IPS-11a (cell line): Measurements from ENCODE around the gene PTGR3.
A peak's percentile ranks its signal among the peaks of the same experiment; 100 is the strongest.

Source experiments
- H3K4me3 ChIP-seq: one replicate; pipeline ENCODE4 v1.5.1; 2013; ENCODE audit warnings: low read depth, low read length, control low read depth

The PTGR3 gene

GRCh38 chr18:75216212-75216910 is 7.4 kb upstream of the PTGR3 start:
- H3K4me3 ChIP-seq, result no peak overlapping the region

GRCh38 chr18:75215663-75216062 is 6.7 kb upstream of the PTGR3 start:
- no peak overlapping the region for H3K4me3 ChIP-seq

GRCh38 chr18:75214766-75215510 is 6.0 kb upstream of the PTGR3 start:
- no peak overlapping the region for H3K4me3 ChIP-seq

- no peak overlapping the region for H3K4me3 ChIP-seq
Observed at GRCh38 chr18:75214332-75214690, 5.4 kb upstream of the PTGR3 start.

GRCh38 chr18:75213611-75214331 is 4.8 kb upstream of the PTGR3 start:
- no peak overlapping the region for H3K4me3 ChIP-seq

- no peak overlapping the region for H3K4me3 ChIP-seq
Observed at GRCh38 chr18:75212751-75213090, 3.8 kb upstream of the PTGR3 start.

- peak overlapping the region; percentile 20 for H3K4me3 ChIP-seq
Observed at GRCh38 chr18:75211953-75212750, 3.2 kb upstream of the PTGR3 start.

GRCh38 chr18:75211626-75211952 is 2.6 kb upstream of the PTGR3 start:
- peak overlapping the region; percentile 20 for H3K4me3 ChIP-seq

- peak overlapping the region; percentile 45 for H3K4me3 ChIP-seq
Observed at GRCh38 chr18:75211002-75211621, 2.2 kb upstream of the PTGR3 start.

GRCh38 chr18:75210274-75211001 is 1.5 kb upstream of the PTGR3 start, which contains the start of gene TSHZ1:
Gene TSHZ1 (plus strand): TSS chr18:75210797. CDS start chr18:75211877, 1,080 bp downstream.
- peak within 1 kb of the TSS; percentile 58 for H3K4me3 ChIP-seq

GRCh38 chr18:75209951-75210258 is 966 bp upstream of the PTGR3 start:
- H3K4me3 ChIP-seq, result peak overlapping the region; percentile 58

GRCh38 chr18:75208836-75209128 is 157 bp downstream of the PTGR3 start:
- peak overlapping the region; percentile 62 for H3K4me3 ChIP-seq

GRCh38 chr18:75208155-75208835 is 644 bp downstream of the PTGR3 start:
- H3K4me3 ChIP-seq, result peak overlapping the region; percentile 62

- peak overlapping the region; percentile 62 for H3K4me3 ChIP-seq
Observed at GRCh38 chr18:75207310-75208154, 1.4 kb downstream of the PTGR3 start.

- no peak overlapping the region for H3K4me3 ChIP-seq
Observed at GRCh38 chr18:75206452-75207309, 2.3 kb downstream of the PTGR3 start.

GRCh38 chr18:75205514-75206132 is 3.3 kb downstream of the PTGR3 start:
- H3K4me3 ChIP-seq, result no peak overlapping the region

GRCh38 chr18:75204732-75205513 is 4.0 kb downstream of the PTGR3 start:
- peak overlapping the region; percentile 30 for H3K4me3 ChIP-seq
